DMS53 (cell line): ENCODE measurements around the gene LMAN2.
"Not testable (repeated sequence)": the region's sequence is repeated elsewhere in the genome, so short reads cannot be mapped to it uniquely, and the experiment has no call there.

Experiments used
- DNase-seq: peaks from one replicate; lab custom pipeline; 2025; lab: John Stamatoyannopoulos, UW

LMAN2 gene

GRCh38 chr5:177346820-177347219, 4.6 kb downstream of the LMAN2 start:
- DNase-seq, result no peak

DNA sequence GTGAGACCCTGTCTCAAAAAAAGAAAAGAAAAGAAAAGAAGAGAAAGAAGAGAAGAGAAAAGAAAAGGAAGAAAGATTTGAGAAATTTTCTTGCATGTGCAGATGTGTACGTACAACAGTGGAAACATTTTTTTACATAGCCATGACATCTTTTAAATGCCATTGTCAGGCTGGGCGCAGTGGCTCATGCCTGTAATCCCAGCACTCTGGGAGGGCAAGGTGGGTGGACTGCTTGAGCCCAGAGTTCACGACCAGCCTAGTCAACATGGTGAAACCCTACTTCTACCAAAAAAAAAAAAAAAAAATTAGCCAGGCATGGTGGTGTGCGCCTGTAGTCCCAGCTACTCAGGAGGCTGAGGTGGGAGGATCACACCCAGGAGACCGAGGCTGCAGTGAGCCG, 6.6 kb downstream of the LMAN2 start:
- DNase-seq, result no peak

DNA sequence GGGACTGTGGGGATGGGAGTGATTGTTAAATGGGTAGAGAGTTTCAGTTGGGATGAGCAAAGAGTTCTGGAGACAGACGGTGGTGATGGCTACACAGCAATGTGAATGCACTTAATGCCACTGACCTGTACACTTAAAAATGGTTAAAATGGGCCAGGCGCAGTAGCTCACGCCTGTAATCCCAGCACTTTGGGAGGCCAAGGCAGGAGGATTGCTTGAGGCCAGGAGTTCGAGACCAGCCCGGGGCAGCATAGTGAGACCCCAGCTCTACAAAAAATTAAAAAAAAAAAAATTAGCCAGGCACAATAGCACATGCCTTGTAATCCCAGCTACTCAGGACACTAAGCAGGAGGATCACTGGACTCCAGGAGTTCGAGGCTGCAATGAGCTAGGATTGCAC, 7.7 kb downstream of the LMAN2 start:
- no peak for DNase-seq

GRCh38 chr5:177343000-177343399, 8.5 kb downstream of the LMAN2 start:
- not testable (repeated sequence) for DNase-seq

- peak; percentile 66 for DNase-seq
Observed at GRCh38 chr5:177339107-177339638, 12.3 kb downstream of the LMAN2 start.

- no peak for DNase-seq
Observed at GRCh38 chr5:177338251-177339106, 13.0 kb downstream of the LMAN2 start.

- no peak for DNase-seq
Observed at GRCh38 chr5:177336603-177337494, 14.6 kb downstream of the LMAN2 start.

DNA sequence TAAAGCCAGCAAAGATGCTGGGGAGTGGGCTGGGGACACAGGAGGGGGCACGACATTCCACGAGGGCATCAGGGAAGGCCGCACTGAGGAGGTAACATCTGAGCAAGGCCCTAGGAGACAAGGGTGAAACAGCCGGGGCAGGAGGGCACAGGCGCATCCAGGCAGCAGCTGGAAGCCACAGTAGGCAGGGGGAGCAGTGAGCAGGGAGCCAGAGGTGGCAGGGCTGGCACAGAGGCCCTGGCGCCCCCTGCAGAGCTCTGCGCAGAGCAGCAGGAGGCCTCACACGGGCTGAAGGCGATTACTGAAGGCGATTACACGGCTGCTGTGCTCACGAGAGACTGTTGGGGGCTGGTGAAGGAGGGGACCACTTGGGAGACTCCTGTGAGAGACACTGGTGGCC, 15.4 kb downstream of the LMAN2 start:
- DNase-seq, result peak; percentile 69

DNA sequence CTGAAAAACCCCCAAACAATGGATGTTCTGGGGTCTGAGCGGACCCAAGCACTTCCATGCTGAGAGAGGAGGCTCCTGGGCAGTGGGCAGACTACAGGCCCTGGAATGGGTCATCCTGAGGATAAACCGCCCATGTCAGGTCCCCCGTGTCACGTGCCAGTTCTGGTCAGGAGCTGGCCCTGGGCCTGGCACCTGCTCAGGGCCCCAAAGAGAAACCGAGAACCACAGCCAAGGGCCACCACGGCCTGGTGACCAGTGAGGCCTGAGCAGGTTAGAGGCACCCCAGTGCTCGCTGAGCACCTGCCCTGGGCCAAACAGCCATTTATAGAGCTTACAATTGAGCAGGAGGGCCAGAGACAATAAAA, 15.8 kb downstream of the LMAN2 start:
- no peak for DNase-seq

- DNase-seq, result no peak
Observed at GRCh38 chr5:177334781-177335700, 16.4 kb downstream of the LMAN2 start.

GRCh38 chr5:177334155-177334551, 17.3 kb downstream of the LMAN2 start:
- DNase-seq, result no peak

- DNase-seq, result no peak
Observed at GRCh38 chr5:177333420-177334154, 17.9 kb downstream of the LMAN2 start.

- no peak for DNase-seq
Observed at GRCh38 chr5:177332896-177333260, 18.6 kb downstream of the LMAN2 start.

DNA sequence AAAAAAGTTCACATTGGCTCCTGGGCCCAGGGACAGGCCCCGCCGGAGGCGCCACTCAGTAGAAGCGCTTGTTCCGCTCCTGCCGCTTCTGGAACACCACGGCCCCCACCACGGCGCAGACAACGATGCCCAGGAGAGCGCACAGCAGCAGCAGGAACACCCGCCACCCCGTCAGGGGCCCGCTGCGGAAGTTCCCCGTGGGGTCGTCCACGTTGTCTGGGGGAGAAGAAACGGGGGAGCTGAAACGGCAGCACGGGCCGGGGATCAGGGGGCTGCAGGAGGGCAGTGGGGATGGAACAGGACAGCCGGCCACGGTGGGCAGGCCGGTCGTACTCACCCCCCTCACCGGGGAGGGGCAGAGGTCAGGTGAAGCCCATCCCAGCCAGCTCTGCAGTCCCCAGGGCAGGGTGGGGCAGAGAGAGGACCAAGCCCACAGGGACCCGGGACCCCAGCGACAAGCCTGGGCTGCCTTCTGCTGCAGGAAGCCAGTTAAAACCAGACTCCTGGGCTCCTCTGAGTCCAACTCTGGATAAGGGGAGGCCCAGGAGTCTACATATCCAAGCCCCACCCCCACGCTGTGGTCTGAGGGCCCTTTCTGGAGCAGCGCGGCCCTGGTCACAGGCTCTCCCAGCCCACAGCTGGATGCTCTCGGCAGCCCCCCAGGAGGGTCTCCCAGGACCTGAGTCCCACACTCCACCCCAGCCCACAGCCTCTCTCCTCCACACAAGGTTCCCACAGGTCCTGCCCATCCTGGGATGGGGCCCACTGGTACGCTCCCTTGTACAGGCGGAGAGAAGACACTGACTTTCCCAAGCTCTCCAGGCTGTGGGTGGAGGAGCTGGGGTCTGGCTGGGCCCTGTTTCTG, 19.2 kb downstream of the LMAN2 start:
- no peak for DNase-seq

GRCh38 chr5:177330991-177331842, 20.3 kb downstream of the LMAN2 start:
- DNase-seq, result no peak

GRCh38 chr5:177329883-177330282, 21.6 kb downstream of the LMAN2 start:
- DNase-seq, result no peak

DNA sequence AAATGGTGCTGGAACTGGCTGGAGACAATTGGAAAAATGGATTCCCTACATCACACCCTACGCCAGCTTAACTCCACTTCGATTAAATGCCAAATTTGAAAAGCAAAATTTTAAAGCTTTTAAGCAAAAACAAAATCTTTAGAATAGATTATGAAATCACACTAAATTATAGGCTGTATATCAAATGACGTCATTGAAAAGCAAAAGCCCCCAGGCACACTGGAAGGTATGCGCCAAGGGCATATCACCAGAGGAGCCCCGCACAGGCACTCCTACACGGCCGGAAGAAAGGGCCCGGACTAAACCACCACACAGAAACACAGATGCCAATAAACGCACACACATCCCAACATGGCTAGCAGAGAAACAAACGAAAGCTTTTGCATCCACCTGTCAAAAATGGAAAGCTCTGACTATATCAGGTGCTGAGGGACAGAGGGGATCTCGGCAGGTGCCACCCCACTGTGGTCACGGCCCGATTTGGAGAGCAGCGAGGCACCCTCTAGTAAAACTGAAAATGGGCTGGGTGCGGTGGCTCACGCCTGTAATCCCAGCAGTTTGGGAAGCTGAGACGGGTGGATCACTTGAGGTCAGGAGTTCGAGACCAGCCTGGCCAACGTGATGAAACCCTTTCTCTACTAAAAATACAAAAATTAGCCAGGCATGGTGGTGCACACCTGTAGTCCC, 22.8 kb downstream of the LMAN2 start:
- no peak for DNase-seq
